DMS153 (cell line): ENCODE measurements around the gene LOXL3.

Experiments used
- DNase-seq: peaks from one replicate; lab custom pipeline; 2025; lab: John Stamatoyannopoulos, UW

LOXL3 gene

GRCh38 chr2:74505448-74506246 is 48.1 kb downstream of the LOXL3 start:
- no peak for DNase-seq

GRCh38 chr2:74504591-74504990 is 49.2 kb downstream of the LOXL3 start:
- DNase-seq = no peak

GRCh38 chr2:74503506-74504475 is 50.0 kb downstream of the LOXL3 start:
- DNase-seq = no peak

GRCh38 chr2:74502720-74503505 is 50.8 kb downstream of the LOXL3 start:
- no peak for DNase-seq

GRCh38 chr2:74502147-74502719 is 51.5 kb downstream of the LOXL3 start:
- DNase-seq = no peak

- DNase-seq = no peak
These were observed 52.2 kb downstream of the LOXL3 start for GRCh38 chr2:74501335-74502071.

GRCh38 chr2:74500578-74500946 is 53.2 kb downstream of the LOXL3 start:
- no peak for DNase-seq

GRCh38 chr2:74499940-74500577 is 53.7 kb downstream of the LOXL3 start:
- no peak for DNase-seq

- no peak for DNase-seq
These were observed 54.3 kb downstream of the LOXL3 start, which contains the start of gene LBX2 for GRCh38 chr2:74499267-74499939. LBX2 (minus strand) TSS chr2:74499603; CDS start chr2:74499537, 66 bp downstream.

- DNase-seq = no peak
These were observed 55.1 kb downstream of the LOXL3 start for GRCh38 chr2:74498500-74499266.

- DNase-seq = no peak
These were observed 55.8 kb downstream of the LOXL3 start for GRCh38 chr2:74497777-74498499.

GRCh38 chr2:74496997-74497776 is 56.6 kb downstream of the LOXL3 start:
- no peak for DNase-seq

GRCh38 chr2:74495440-74495839 is 58.3 kb downstream of the LOXL3 start:
- no peak for DNase-seq

GRCh38 chr2:74493546-74493945 is 60.2 kb downstream of the LOXL3 start:
- DNase-seq = no peak

GRCh38 chr2:74491648-74492544 is 61.8 kb downstream of the LOXL3 start:
- no peak for DNase-seq

GRCh38 chr2:74489906-74490305 is 63.8 kb downstream of the LOXL3 start:
- no peak for DNase-seq
